Measurements from ENCODE around the gene PTH2R. TPM values are rescaled to one million over a fixed set of nuclear protein-coding genes. Genes with fewer than 3 reads are reported as not detected.

Gene PTH2R
- total and polyA plus RNA-seq, 9 of the 15 experiments (the other 6 are each of a cell fraction or from before 2014, with no cell fraction given): 2.7 to 8.8 (median 4.2) TPM

GRCh38 chr2:208426412-208427045, 19.9 kb downstream of the PTH2R start:
- H3K27ac ChIP-seq (ENCODE audit: extremely low read depth, low read depth, low read length): no peak overlapping the region
- FAIRE-seq (no peak), DNase-seq (ENCODE audit: extremely low read depth in 1 of 4, low spot score in 3 of 4) (no peak), ATAC-seq (no peak)
- H2AFZ ChIP-seq (ENCODE audit: low read depth, low read length): no peak overlapping the region
- WGBS (ENCODE audit: insufficient coverage, low coverage, missing lambda C conversion rate): 3% methylated on average over 5 of the region's 5 CpGs
- H3K9me1 ChIP-seq (ENCODE audit: control insufficient read depth, insufficient read depth, low read length): no peaks in the 10 kb centered on the region
- no peaks in the 10 kb centered on the region for H3K36me3 ChIP-seq (ENCODE audit: control insufficient read depth, insufficient read depth, low read length)
- no TSS peak for BruUV-seq (replicated peaks)
- no peaks in the 10 kb centered on the region for H4K20me1 ChIP-seq (replicated peaks; ENCODE audit: control insufficient read depth, insufficient read depth, low read length)
- H3K4me3 ChIP-seq: no peak overlapping the region
- in situ Hi-C loops (cut with MboI): no loop called here
- H3K9ac ChIP-seq (ENCODE audit: insufficient read depth in 1 of 2, low read depth in 2 of 2, low read length in 2 of 2): no peak overlapping the region
- ChIA-PET POLR2A (no interaction called here), CTCF (ENCODE audit: low intra/inter-chr PET ratio) (interaction anchor here (0.5 to 0.6 kb wide), 2 partner anchors 9 to 1185 kb away, joined by 3 read pairs; no protein-coding TSS in a partner anchor)
- no peak overlapping the region for H3K4me2 ChIP-seq (ENCODE audit: insufficient read depth, low read length)
- no peaks in the 10 kb centered on the region for H3K9me3 ChIP-seq (replicated peaks; ENCODE audit: control insufficient read depth, insufficient read depth, low read depth, low read length)
- no peaks in the 10 kb centered on the region for H3K79me2 ChIP-seq (ENCODE audit: control insufficient read depth, insufficient read depth, low read length)
- no peaks in the 10 kb centered on the region for H3K27me3 ChIP-seq (ENCODE audit: control insufficient read depth in 2 of 2, insufficient read depth in 2 of 2, low read length in 2 of 2)
- no peaks in the 10 kb centered on the region for H3K4me1 ChIP-seq (replicated peaks in 1 of 2; ENCODE audit: control insufficient read depth in 2 of 2, insufficient read depth in 2 of 2, low read length in 2 of 2)
- TF ChIP-seq ZFPM2 (CRISPR knock-in tag; IDR thresholded peaks at IDR 0.05) (no peak), EHMT2 (IDR thresholded peaks at IDR 0.05) (no peak), ETV6 (IDR thresholded peaks at IDR 0.05; ENCODE audit: borderline replicate concordance in 1 of 2, low read depth in 2 of 2, low read length in 1 of 2) (no peak), ETV6 (CRISPR knock-in tag; IDR thresholded peaks at IDR 0.05; ENCODE audit: borderline replicate concordance) (no peak), HNRNPUL1 (IDR thresholded peaks at IDR 0.05; ENCODE audit: low read length) (no peak), ZNF324 (CRISPR knock-in tag; IDR thresholded peaks at IDR 0.05) (no peak)
- TF ChIP-seq, protein P1, sequence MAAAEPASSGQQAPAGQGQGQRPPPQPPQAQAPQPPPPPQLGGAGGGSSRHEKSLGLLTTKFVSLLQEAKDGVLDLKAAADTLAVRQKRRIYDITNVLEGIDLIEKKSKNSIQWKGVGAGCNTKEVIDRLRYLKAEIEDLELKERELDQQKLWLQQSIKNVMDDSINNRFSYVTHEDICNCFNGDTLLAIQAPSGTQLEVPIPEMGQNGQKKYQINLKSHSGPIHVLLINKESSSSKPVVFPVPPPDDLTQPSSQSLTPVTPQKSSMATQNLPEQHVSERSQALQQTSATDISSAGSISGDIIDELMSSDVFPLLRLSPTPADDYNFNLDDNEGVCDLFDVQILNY (CRISPR knock-in tag; IDR thresholded peaks at IDR 0.05): no peak
- TF ChIP-seq, protein P2, sequence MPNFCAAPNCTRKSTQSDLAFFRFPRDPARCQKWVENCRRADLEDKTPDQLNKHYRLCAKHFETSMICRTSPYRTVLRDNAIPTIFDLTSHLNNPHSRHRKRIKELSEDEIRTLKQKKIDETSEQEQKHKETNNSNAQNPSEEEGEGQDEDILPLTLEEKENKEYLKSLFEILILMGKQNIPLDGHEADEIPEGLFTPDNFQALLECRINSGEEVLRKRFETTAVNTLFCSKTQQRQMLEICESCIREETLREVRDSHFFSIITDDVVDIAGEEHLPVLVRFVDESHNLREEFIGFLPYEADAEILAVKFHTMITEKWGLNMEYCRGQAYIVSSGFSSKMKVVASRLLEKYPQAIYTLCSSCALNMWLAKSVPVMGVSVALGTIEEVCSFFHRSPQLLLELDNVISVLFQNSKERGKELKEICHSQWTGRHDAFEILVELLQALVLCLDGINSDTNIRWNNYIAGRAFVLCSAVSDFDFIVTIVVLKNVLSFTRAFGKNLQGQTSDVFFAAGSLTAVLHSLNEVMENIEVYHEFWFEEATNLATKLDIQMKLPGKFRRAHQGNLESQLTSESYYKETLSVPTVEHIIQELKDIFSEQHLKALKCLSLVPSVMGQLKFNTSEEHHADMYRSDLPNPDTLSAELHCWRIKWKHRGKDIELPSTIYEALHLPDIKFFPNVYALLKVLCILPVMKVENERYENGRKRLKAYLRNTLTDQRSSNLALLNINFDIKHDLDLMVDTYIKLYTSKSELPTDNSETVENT (CRISPR knock-in tag; IDR thresholded peaks at IDR 0.05): no peak
- intact Hi-C loops (cut with micrococcal nuclease): no loop called here
